Mammary epithelial cell (primary cell): ENCODE results near the gene LYVE1.

ENCODE experiments used
- EZH2 ChIP-seq: IDR thresholded peaks from 2 replicates; pipeline ENCODE4 v1.6.1; 2012; ENCODE audit warnings: low read length, inconsistent platforms, borderline replicate concordance
- TF ChIP-seq, protein P1 (sequence below), 2 donors: IDR thresholded peaks in 1 of 2; conservative IDR thresholded peaks in 1 of 2; 2 replicates each; pipeline ENCODE4 v1.5.1; 2011 to 2012; ENCODE audit warnings: inconsistent platforms in 2 of 2, low read length in 2 of 2, mild to moderate bottlenecking in 2 of 2, control low read depth in 1 of 2, low read depth in 1 of 2; ENCODE audit not compliant: insufficient read depth in 1 of 2; ENCODE audit errors: extremely low read depth in 1 of 2

DNA sequence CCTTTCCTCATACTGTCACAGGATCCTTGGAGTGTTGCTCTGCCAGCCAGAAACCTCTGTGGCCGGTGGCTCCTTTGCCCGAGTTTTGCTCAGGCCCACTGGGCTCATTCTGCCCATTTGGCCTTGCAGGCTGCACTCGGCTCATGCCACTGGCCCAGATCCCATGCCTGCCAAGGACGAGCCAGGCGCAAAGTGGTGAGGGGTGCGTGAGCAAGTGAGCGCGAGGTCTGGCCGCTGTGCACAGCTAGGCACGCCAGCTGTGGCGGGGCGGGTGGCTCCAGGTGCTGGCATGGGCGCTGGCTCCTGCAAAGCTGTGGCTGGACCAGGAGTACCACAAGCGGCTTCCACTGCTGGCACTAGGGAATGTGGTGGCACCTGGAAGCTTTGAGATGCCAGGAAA, 24.7 kb downstream of the LYVE1 start:
- TF ChIP-seq, protein P1, sequence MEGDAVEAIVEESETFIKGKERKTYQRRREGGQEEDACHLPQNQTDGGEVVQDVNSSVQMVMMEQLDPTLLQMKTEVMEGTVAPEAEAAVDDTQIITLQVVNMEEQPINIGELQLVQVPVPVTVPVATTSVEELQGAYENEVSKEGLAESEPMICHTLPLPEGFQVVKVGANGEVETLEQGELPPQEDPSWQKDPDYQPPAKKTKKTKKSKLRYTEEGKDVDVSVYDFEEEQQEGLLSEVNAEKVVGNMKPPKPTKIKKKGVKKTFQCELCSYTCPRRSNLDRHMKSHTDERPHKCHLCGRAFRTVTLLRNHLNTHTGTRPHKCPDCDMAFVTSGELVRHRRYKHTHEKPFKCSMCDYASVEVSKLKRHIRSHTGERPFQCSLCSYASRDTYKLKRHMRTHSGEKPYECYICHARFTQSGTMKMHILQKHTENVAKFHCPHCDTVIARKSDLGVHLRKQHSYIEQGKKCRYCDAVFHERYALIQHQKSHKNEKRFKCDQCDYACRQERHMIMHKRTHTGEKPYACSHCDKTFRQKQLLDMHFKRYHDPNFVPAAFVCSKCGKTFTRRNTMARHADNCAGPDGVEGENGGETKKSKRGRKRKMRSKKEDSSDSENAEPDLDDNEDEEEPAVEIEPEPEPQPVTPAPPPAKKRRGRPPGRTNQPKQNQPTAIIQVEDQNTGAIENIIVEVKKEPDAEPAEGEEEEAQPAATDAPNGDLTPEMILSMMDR (conservative IDR thresholded peaks at IDR 0.05 in 1 of 2, IDR thresholded peaks at IDR 0.05 in 1 of 2; ENCODE audit: extremely low read depth in 1 of 2, insufficient read depth in 1 of 2, low read depth in 1 of 2, low read length in 2 of 2): no peak
- TF ChIP-seq EZH2: no peak
